ENCODE measurements around the gene GMIP.

GMIP gene

DNA sequence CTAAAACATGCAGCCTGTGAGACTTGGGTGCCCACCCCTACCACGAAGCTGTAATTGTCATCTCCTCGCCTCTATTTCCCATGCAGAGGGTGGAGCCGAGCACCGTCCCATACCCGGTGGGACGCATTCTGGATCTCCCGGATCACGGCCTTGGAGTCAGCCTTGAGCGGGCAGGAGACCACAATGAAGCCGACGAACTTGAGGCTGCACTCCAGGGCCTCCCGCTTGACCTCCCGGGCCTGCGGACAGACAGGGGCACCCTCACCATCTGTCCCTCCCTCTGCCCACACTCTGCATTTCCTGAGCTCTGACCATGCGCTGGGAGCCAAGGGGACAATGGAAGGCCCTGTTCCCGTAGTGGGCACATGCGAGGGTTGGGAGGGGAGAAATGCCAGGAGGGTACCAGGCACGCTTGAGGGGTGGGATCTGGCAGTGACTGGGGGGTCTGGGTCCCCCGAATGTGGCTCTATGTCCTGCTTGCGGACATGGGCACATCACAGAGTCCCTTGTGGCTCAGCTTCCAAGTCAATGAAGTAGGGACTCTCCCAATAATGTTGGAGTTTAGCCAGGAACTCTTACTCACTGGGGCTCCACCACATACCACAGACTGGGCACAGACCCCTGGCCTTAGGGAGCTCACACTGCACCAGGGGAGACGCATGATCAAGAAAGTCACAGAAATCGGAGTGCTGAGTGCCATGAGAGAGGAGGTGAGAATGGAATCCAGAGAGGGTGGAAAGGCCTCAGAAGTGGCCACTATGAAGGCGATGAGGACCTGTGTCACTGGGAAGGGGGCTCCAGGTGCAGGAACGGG lies 9.2 kb upstream of the GMIP start:
- TF ChIP-seq, protein P1, sequence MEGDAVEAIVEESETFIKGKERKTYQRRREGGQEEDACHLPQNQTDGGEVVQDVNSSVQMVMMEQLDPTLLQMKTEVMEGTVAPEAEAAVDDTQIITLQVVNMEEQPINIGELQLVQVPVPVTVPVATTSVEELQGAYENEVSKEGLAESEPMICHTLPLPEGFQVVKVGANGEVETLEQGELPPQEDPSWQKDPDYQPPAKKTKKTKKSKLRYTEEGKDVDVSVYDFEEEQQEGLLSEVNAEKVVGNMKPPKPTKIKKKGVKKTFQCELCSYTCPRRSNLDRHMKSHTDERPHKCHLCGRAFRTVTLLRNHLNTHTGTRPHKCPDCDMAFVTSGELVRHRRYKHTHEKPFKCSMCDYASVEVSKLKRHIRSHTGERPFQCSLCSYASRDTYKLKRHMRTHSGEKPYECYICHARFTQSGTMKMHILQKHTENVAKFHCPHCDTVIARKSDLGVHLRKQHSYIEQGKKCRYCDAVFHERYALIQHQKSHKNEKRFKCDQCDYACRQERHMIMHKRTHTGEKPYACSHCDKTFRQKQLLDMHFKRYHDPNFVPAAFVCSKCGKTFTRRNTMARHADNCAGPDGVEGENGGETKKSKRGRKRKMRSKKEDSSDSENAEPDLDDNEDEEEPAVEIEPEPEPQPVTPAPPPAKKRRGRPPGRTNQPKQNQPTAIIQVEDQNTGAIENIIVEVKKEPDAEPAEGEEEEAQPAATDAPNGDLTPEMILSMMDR (IDR thresholded peaks at IDR 0.05; ENCODE audit: borderline replicate concordance, extremely low read depth, low read length, poor library complexity, severe bottlenecking): no peak
- TF ChIP-seq EZH2 (IDR thresholded peaks at IDR 0.05; ENCODE audit: borderline replicate concordance, low read depth, low read length, severe bottlenecking): no peak

DNA sequence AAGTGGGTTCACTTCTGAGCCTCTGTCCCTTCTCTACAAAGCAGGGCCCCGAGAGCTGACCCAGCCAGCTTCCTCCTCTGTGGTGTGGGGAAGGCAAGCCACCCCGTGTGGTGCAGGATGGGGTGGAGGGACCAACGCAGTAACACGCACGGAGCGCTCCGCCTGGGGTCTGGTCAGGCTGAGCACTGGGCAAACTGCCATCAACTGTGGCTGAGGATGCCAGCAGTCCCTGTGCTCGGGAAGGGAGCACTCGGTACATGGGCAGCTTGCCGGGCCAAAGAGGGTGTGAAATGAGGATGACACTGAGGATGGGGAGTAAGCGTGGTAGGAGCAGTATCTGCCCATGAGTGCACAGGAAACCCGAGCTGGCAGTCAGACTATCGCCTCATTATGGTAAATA lies 7.6 kb upstream of the GMIP start:
- H3K9me3 ChIP-seq (ENCODE audit: insufficient read depth, low read length, severe bottlenecking): no peaks in the 10 kb centered on the region
- H3K79me2 ChIP-seq (ENCODE audit: insufficient read depth, low read length): no peaks in the 10 kb centered on the region; the same call in none of the 2 replicates
- peaks cover 96% of the 10 kb centered on the region for H3K36me3 ChIP-seq (ENCODE audit: insufficient read depth, low read length)
- no peak overlapping the region for H3K4me3 ChIP-seq (ENCODE audit: low read depth in 1 of 2, low read length in 2 of 2)
- TF ChIP-seq, protein P1 (IDR thresholded peaks at IDR 0.05; ENCODE audit: borderline replicate concordance, extremely low read depth, low read length, poor library complexity, severe bottlenecking): no peak
- TF ChIP-seq EZH2 (IDR thresholded peaks at IDR 0.05; ENCODE audit: borderline replicate concordance, low read depth, low read length, severe bottlenecking): no peak
- H3K4me2 ChIP-seq (ENCODE audit: insufficient read depth, low read length): no peak overlapping the region
- ATAC-seq (ENCODE audit: insufficient read depth, low read depth) (no peak), DNase-seq (no peak)
- H4K20me1 ChIP-seq (ENCODE audit: insufficient read depth, low read length): peaks cover 44% of the 10 kb centered on the region
- H3K27me3 ChIP-seq (ENCODE audit: insufficient read depth, low read length, poor library complexity): no peaks in the 10 kb centered on the region
- no peak overlapping the region for H3K9ac ChIP-seq (ENCODE audit: low read depth, low read length)
- peak overlapping the region; percentile 4; the same call in 1 of the 2 replicates for H3K27ac ChIP-seq (ENCODE audit: low read length)
- H3K4me1 ChIP-seq (ENCODE audit: insufficient read depth, low read length): no peaks in the 10 kb centered on the region
- no peak overlapping the region for H2AFZ ChIP-seq (ENCODE audit: low read depth, low read length)

More for the DNA sequence above, 9.2 kb upstream of the GMIP start:
- no peak overlapping the region for H3K4me2 ChIP-seq (ENCODE audit: insufficient read depth, low read length)
- H2AFZ ChIP-seq (ENCODE audit: low read depth, low read length): no peak overlapping the region
- no peak overlapping the region for H3K9ac ChIP-seq (ENCODE audit: low read depth, low read length)
- H3K9me3 ChIP-seq (ENCODE audit: insufficient read depth, low read length, severe bottlenecking): no peaks in the 10 kb centered on the region
- no peak for DNase-seq
- H3K27ac ChIP-seq (ENCODE audit: low read length): no peak overlapping the region
- peaks cover 96% of the 10 kb centered on the region for H3K36me3 ChIP-seq (ENCODE audit: insufficient read depth, low read length)
- peaks cover 3% of the 10 kb centered on the region for H3K79me2 ChIP-seq (ENCODE audit: insufficient read depth, low read length)
- no peak for ATAC-seq (ENCODE audit: insufficient read depth, low read depth)
- no peak overlapping the region for H3K4me3 ChIP-seq (ENCODE audit: low read depth in 1 of 2, low read length in 2 of 2)
- no peaks in the 10 kb centered on the region for H3K4me1 ChIP-seq (ENCODE audit: insufficient read depth, low read length)
- peaks cover 50% of the 10 kb centered on the region for H4K20me1 ChIP-seq (ENCODE audit: insufficient read depth, low read length)
- H3K27me3 ChIP-seq (ENCODE audit: insufficient read depth, low read length, poor library complexity): no peaks in the 10 kb centered on the region

DNA sequence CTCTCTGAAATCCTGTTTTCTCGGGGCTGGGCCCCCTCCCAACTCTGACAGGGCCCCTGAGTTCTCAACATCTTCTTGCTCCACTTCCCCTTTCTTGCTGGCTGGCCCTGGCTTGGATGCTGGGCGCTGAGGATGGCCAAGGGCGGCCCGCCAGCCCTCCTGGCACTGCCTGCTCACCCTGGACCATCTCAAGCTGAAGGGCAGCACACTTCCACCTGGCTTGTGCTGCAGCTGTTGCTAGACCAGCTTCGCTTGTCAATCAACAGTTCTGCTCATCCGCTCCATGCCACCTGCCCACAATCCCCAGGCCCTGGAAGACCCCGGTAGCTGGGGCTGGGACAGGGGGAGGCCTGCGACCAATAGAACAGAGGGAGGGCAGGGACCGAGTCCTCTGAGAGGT lies 6.9 kb upstream of the GMIP start:
- Histone ChIP-seq H4K20me1 (ENCODE audit: insufficient read depth, low read length) (peaks cover 47% of the 10 kb centered on the region), H3K4me3 (ENCODE audit: low read depth in 1 of 2, low read length in 2 of 2) (no peak overlapping the region), H3K4me1 (ENCODE audit: insufficient read depth, low read length) (no peaks in the 10 kb centered on the region), H3K9me3 (ENCODE audit: insufficient read depth, low read length, severe bottlenecking) (no peaks in the 10 kb centered on the region), H3K4me2 (ENCODE audit: insufficient read depth, low read length) (no peak overlapping the region), H3K27me3 (ENCODE audit: insufficient read depth, low read length, poor library complexity) (no peaks in the 10 kb centered on the region), H3K79me2 (ENCODE audit: insufficient read depth, low read length) (no peaks in the 10 kb centered on the region; the same call in none of the 2 replicates), H3K9ac (ENCODE audit: low read depth, low read length) (no peak overlapping the region), H3K27ac (ENCODE audit: low read length) (no peak overlapping the region), H3K36me3 (ENCODE audit: insufficient read depth, low read length) (peaks cover 96% of the 10 kb centered on the region), H2AFZ (ENCODE audit: low read depth, low read length) (no peak overlapping the region)
- DNase-seq: no peak
- 0 out of 3 replicates have a peak, but pooled peaks have one; percentile 6 for ATAC-seq (ENCODE audit: insufficient read depth, low read depth)
- TF ChIP-seq, protein P1 (IDR thresholded peaks at IDR 0.05; ENCODE audit: borderline replicate concordance, extremely low read depth, low read length, poor library complexity, severe bottlenecking): no peak
- no peak for TF ChIP-seq EZH2 (IDR thresholded peaks at IDR 0.05; ENCODE audit: borderline replicate concordance, low read depth, low read length, severe bottlenecking)
